ENCODE measurements around the gene LHPP.

Gene LHPP

DNA sequence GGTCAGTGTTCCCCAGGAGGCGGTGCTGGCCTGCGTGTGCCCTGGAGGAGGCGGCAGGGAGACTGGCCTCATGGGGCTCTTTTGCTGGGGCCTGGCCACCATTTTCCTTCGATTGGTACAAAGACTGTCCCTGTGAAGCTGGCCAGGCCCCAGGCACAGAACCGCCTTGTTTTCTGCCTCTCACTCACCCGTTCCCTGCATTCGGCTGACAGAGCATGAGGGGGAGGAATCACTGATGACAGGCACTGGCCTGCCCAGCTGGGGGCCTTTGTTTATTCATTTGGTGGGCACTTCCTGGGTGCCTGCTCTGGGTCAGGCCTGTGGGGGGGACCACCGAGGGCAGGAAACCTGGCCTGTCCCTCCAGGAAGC is 143.4 kb downstream of the LHPP start:
- no peak for DNase-seq (ENCODE audit: low read depth)
- H3K4me3 ChIP-seq (ENCODE audit: low read depth, low read length): no peak overlapping the region
- TF ChIP-seq, protein P1, sequence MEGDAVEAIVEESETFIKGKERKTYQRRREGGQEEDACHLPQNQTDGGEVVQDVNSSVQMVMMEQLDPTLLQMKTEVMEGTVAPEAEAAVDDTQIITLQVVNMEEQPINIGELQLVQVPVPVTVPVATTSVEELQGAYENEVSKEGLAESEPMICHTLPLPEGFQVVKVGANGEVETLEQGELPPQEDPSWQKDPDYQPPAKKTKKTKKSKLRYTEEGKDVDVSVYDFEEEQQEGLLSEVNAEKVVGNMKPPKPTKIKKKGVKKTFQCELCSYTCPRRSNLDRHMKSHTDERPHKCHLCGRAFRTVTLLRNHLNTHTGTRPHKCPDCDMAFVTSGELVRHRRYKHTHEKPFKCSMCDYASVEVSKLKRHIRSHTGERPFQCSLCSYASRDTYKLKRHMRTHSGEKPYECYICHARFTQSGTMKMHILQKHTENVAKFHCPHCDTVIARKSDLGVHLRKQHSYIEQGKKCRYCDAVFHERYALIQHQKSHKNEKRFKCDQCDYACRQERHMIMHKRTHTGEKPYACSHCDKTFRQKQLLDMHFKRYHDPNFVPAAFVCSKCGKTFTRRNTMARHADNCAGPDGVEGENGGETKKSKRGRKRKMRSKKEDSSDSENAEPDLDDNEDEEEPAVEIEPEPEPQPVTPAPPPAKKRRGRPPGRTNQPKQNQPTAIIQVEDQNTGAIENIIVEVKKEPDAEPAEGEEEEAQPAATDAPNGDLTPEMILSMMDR (conservative IDR thresholded peaks at IDR 0.05; ENCODE audit: low read depth, low read length): no peak

DNA sequence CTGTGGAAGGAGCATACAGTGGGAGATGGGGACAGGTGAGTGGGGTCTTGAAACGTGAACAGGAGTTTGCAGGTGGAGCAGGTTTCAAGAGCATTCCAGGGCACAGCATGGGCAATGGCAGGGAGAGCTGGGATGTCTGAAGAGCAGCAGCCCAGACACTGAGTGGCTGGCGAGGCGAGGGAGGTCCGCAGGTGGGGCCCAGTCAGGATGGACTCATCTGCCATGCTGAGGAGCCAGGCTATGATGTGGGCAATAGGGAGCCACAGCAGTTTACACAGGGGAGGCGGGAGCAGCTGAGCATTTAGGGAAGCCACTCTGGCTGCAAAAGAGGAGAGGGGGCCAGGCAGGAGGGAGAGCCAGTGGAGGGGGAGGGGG is 143.8 kb downstream of the LHPP start:
- H3K4me3 ChIP-seq (ENCODE audit: low read depth, low read length): no peak overlapping the region
- TF ChIP-seq, protein P1 (conservative IDR thresholded peaks at IDR 0.05; ENCODE audit: low read depth, low read length): no peak
- no peak for DNase-seq (ENCODE audit: low read depth)

DNA sequence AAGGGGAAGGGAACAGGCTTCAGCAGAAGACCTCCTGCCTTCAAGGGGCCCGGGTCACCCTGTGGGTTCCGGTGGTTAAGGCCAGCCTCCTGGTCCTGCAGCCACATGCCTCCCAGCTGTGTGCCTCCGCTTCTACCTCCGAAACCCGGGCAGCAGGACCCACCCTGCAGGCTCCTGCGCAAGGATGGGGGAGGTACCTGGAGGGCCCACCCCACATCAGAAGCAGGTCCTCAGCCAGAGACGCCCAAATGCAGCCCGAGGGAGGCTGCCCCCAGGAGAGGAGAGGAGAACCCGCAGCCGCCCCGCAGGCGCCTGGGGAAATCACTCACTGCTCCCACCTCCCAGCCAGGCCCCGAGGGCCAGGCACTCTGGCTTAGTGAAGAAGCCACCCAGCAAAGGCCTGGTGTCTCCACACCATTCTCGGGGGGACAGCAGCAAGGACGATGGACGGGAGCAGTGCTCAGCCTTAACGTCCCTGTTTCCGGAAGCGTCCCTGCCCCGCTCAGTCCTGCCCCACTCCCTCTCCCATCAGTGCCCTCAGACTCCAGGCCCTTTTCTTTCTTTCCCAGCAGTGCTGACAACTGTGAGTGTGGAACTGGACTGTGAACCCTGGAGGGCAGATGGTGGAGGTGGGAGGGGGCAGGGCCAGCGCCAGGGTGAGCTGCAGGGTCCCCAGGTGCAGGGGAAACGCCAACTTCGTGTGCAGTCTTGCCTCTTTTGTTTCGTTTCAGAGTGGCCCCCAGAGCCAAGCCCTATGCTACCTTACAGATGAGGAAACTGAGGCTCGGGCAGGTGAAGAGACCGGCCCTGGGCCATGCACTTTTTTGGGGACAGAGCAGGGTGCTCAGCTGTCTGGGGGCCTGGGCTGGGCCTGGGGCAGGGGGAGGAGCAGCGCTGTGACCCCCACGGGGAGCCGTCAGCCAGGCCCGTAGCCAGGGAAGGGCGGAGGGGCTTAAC is 144.5 kb downstream of the LHPP start:
- TF ChIP-seq, protein P1 (conservative IDR thresholded peaks at IDR 0.05; ENCODE audit: low read depth, low read length): no peak
- no peak for DNase-seq (ENCODE audit: low read depth)
- no peak overlapping the region for H3K4me3 ChIP-seq (ENCODE audit: low read depth, low read length)

DNA sequence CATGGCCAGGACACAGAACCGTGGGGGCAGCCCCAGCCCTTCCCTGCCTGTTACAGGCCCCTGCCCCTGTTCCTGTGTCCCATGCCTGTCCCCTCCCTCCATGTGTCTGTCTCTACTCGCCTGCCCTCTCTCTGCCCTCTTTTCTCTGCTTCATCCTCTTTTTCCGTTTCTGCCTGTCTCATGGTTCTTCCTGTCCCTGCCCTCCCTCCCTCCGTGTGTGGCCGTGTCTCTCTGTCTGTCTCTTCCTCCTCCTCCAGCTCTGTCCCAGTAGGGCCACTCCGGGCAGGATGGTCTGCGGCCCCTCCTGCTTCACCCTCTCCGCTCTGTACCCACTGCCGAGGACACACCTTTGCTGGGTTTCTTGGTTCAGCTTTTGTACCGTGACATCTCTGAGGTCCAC is 145.2 kb downstream of the LHPP start:
- no peak for DNase-seq (ENCODE audit: low read depth)
- H3K4me3 ChIP-seq (ENCODE audit: low read depth, low read length): no peak overlapping the region
- TF ChIP-seq, protein P1 (conservative IDR thresholded peaks at IDR 0.05; ENCODE audit: low read depth, low read length): no peak

DNA sequence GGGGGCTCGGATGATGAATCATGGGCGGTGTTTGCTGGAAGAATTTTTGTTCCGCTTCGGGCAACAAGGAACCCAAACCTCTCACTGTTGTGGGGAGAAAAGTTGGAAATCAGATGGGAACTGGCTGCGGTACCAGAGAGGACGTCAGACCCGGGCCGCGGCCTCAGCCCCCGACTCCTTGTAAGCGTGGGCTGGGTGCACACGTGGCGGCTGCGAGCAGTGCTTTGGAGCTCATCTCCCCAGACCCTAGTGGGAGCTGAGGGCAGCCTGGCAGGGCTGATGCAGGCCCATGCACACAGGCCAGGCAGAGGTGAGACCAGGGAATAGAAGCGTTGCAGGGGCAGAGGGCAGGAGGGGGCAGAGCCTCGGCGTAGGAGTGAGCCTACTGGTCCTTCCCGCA is 146.1 kb downstream of the LHPP start:
- TF ChIP-seq, protein P1 (conservative IDR thresholded peaks at IDR 0.05; ENCODE audit: low read depth, low read length): no peak
- no peak for DNase-seq (ENCODE audit: low read depth)
- no peak overlapping the region for H3K4me3 ChIP-seq (ENCODE audit: low read depth, low read length)

DNA sequence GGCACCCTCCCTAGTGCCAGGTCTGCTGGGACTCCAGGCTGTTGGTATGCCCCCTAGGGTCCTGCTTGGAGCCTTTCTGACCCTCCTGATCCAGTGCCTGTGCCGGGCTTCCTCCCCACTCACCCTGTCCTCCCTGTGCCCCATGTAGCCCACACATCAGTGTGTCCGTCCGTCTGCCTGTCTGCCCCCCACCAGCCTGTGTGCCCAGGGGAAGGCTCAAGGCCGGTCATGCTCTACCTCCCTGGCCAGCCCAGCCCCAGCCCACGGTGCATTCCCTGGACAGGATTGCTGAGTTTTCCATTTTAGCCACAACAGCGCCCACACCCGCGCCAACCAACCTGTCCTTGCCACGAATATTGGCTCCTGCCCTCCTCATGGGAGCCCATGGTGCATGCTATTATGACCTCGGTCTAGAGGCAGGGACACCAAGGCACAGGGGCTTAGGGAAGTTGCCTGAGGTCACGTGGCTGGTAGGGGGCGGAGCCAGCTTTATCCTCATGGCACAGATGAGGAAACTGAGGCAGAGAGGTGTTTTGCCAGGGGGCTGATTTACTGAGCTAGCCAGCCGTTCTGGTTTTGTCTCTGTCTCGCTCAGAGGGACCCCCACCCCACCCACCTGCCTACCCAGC is 146.6 kb downstream of the LHPP start:
- DNase-seq (ENCODE audit: low read depth): no peak
- no peak overlapping the region for H3K4me3 ChIP-seq (ENCODE audit: low read depth, low read length)
- TF ChIP-seq, protein P1 (conservative IDR thresholded peaks at IDR 0.05; ENCODE audit: low read depth, low read length): no peak
